Stomach (tissue), 9 donors: Measurements from ENCODE around the gene PLEKHM2. TPM values are rescaled to one million over a fixed set of nuclear protein-coding genes. Genes with fewer than 3 reads are reported as not detected.
A peak's percentile ranks its signal among the peaks of the same experiment; 100 is the strongest.

Experiments used
- DNase-seq, 2 donors: peaks; one replicate each; pipeline versions ENCODE4 v3.0.0 to v3.0.0-alpha.2; 2013 to 2019
- H3K27ac ChIP-seq, 5 donors: fragments of 200-600 bp in 4 of 5; sonication (generic) in 4 of 5; one replicate each; pipeline ENCODE4 v1.5.1; 2013 to 2019; ENCODE audit warnings: mild to moderate bottlenecking in 1 of 5, moderate library complexity in 1 of 5
- H3K27me3 ChIP-seq, 3 donors: fragments of 200-600 bp; sonication (generic); one replicate each; pipeline ENCODE4 v1.5.1; 2017 to 2019; ENCODE audit warnings: mixed run types in 1 of 3
- H3K36me3 ChIP-seq, 4 donors: fragments of 200-600 bp; sonication (generic); 1 replicate in 3 of 4; 2 replicates in 1 of 4; pipeline ENCODE4 v1.5.1; 2016 to 2019
- H3K4me1 ChIP-seq, 4 donors: fragments of 200-600 bp; sonication (generic); one replicate each; pipeline ENCODE4 v1.5.1; 2016 to 2019
- H3K4me3 ChIP-seq, 4 donors: fragments of 200-600 bp; sonication (generic) in 3 of 4; one replicate each; pipeline ENCODE4 v1.5.1; 2016 to 2019; ENCODE audit warnings: mild to moderate bottlenecking in 1 of 4
- H3K9me3 ChIP-seq, 4 donors: fragments of 200-600 bp; sonication (generic); one replicate each; pipeline ENCODE4 v1.5.1; 2016 to 2019
- CTCF ChIP-seq, 7 experiments: fragments of 450-650 bp in 4 of 7; fragments of 200-600 bp in 3 of 7; sonication (generic) in 3 of 7; IDR thresholded peaks; one replicate each; pipeline ENCODE4 v1.5.1; 2016 to 2019; ENCODE audit warnings: antibody characterized with exemption in 7 of 7, control low read depth in 2 of 7, mild to moderate bottlenecking in 1 of 7
- EP300 ChIP-seq: sonication (generic); formaldehyde crosslinking; IDR thresholded peaks from one replicate; pipeline ENCODE4 v1.6.1; 2017; ENCODE audit warnings: antibody characterized with exemption
- POLR2A ChIP-seq, 4 donors: fragments of 450-650 bp; IDR thresholded peaks; one replicate each; pipeline ENCODE4 v1.6.1; 2016; ENCODE audit warnings: antibody characterized with exemption in 4 of 4, control low read depth in 2 of 4, mild to moderate bottlenecking in 1 of 4, moderate library complexity in 1 of 4
- POLR2AphosphoS5 ChIP-seq, 3 donors: sonication (generic); formaldehyde crosslinking; IDR thresholded peaks; one replicate each; pipeline ENCODE4 v1.6.1; 2016; ENCODE audit warnings: antibody characterized with exemption in 3 of 3
- whole genome bisulfite sequencing, 5 donors: extraction: QIAGEN DNeasy Blood & Tissue Kit in 3 of 5; methylation state at CpG; one replicate each; pipeline versions ENCODE4 v1.1.5 to v1.1.7; 2013 to 2018; 5-methylcytosine and 5-hydroxymethylcytosine counted together
- intact Hi-C: fragments of 100-400 bp; cut with DNase I; formaldehyde crosslinking; loops from one replicate; pipeline ENCODE4 v1.15.1; 2023; ENCODE audit warnings: low total_unique reads
- polyA plus RNA-seq, 3 donors: library from polyadenylated mRNA; stranded (reverse); fragments of 200-250 nt; gene quantifications; one replicate each; pipeline ENCODE4 v1.2.3, GENCODE V29; 2013
- total RNA-seq, 5 donors: library from RNA; depleted of rRNA; stranded (reverse); fragments of >200 nt; gene quantifications; one replicate each; pipeline versions ENCODE4 v1.1.0 to v1.2.3, GENCODE V29; 2014 to 2016
- donor health status: healthy with polysubstance abuse.
- donor health status: Bipolar disorder and iron deficiency.
- donor health status: healthy.

PLEKHM2 gene
- total and polyA plus RNA-seq, 8 donors = 19.3 to 63.0 (median 30.9) TPM

GRCh38 chr1:15718199-15718601, 34.1 kb downstream of the PLEKHM2 start:
- 54 to 81% (median 58%) methylated on average over 7 to 8 of the region's 8 CpGs for WGBS, 5 donors
- no peak for TF ChIP-seq POLR2AphosphoS5 (IDR thresholded peaks at IDR 0.05)
- Histone ChIP-seq H3K9me3 (no peaks in the 10 kb centered on the region), H3K36me3 (peaks cover 49 to 75% (median 70%) of the 10 kb centered on the region in 4 donors), H3K4me3 (no peak overlapping the region), H3K4me1 (peaks cover 27 to 74% (median 43%) of the 10 kb centered on the region in 4 donors), H3K27me3 (no peaks in the 10 kb centered on the region), H3K27ac (peak overlapping the region; percentile 72 to 91 (median 85))
- peak in 1 of 2 donors; percentile 55 for DNase-seq
- intact Hi-C loops = no loop called here

- WGBS, 5 donors = 91 to 96% (median 94%) methylated on average over 12 of the region's 12 CpGs
- Histone ChIP-seq H3K36me3 (peaks cover 50 to 87% (median 82%) of the 10 kb centered on the region in 4 donors), H3K27ac (peak overlapping the region in 2 of 5 donors; percentile 85 to 91), H3K27me3 (no peaks in the 10 kb centered on the region), H3K4me3 (no peak overlapping the region), H3K4me1 (peaks cover 26 to 60% (median 35%) of the 10 kb centered on the region in 4 donors), H3K9me3 (no peaks in the 10 kb centered on the region)
- intact Hi-C loops = no loop called here
- no peak for DNase-seq
- TF ChIP-seq EP300 = no peak
- TF ChIP-seq POLR2A (IDR thresholded peaks at IDR 0.05) = no peak
- TF ChIP-seq POLR2AphosphoS5 (IDR thresholded peaks at IDR 0.05) = no peak
- no peak for TF ChIP-seq CTCF (IDR thresholded peaks at IDR 0.05)
Measured at GRCh38 chr1:15719381-15720120, 35.4 kb downstream of the PLEKHM2 start.

GRCh38 chr1:15720861-15721260, 36.7 kb downstream of the PLEKHM2 start:
- Histone ChIP-seq H3K4me3 (no peak overlapping the region), H3K27ac (peak overlapping the region in 1 of 5 donors; percentile 85), H3K36me3 (peaks cover 60 to 99% (median 95%) of the 10 kb centered on the region in 4 donors), H3K4me1 (peaks cover 19 to 47% (median 26%) of the 10 kb centered on the region in 4 donors), H3K27me3 (no peaks in the 10 kb centered on the region), H3K9me3 (no peaks in the 10 kb centered on the region)
- WGBS, 5 donors = 94 to 99% (median 96%) methylated on average over 3 of the region's 3 CpGs
- TF ChIP-seq POLR2A (IDR thresholded peaks at IDR 0.05) = no peak
- no peak for TF ChIP-seq CTCF (IDR thresholded peaks at IDR 0.05)
- no peak for DNase-seq
- intact Hi-C loops = no loop called here

GRCh38 chr1:15722411-15722810, 38.3 kb downstream of the PLEKHM2 start:
- Histone ChIP-seq H3K4me1 (peaks cover 12 to 32% (median 15%) of the 10 kb centered on the region in 4 donors), H3K9me3 (no peaks in the 10 kb centered on the region), H3K36me3 (peaks cover 65 to 99% (median 97%) of the 10 kb centered on the region in 4 donors), H3K27me3 (no peaks in the 10 kb centered on the region), H3K4me3 (no peak overlapping the region), H3K27ac (no peak overlapping the region)
- 78 to 95% (median 90%) methylated on average over 4 of the region's 4 CpGs for WGBS, 5 donors
- DNase-seq = no peak
- TF ChIP-seq POLR2AphosphoS5 (IDR thresholded peaks at IDR 0.05) (no peak), CTCF (IDR thresholded peaks at IDR 0.05) (no peak), EP300 (no peak)
- intact Hi-C loops = no loop called here
